Measurements from ENCODE around the gene ARID4A.

GRCh38 chr14:58265401-58265800 is 33.0 kb upstream of the ARID4A start:
- TF ChIP-seq NFYB (IDR thresholded peaks at IDR 0.05; ENCODE audit: insufficient read depth, low read depth, low read length) = no peak
- TF ChIP-seq ATF3 (IDR thresholded peaks at IDR 0.05; ENCODE audit: borderline replicate concordance, extremely low read depth, low read depth, low read length) = no peak
- TF ChIP-seq ETV6 (conservative IDR thresholded peaks at IDR 0.05 in 1 of 2, IDR thresholded peaks at IDR 0.05 in 1 of 2; ENCODE audit: borderline replicate concordance in 1 of 2, low read depth in 1 of 2) = no peak
- no peak for TF ChIP-seq EED (IDR thresholded peaks at IDR 0.05; ENCODE audit: low read depth)
- no peak for TF ChIP-seq HDAC2 (IDR thresholded peaks at IDR 0.05)
- TF ChIP-seq TAF1 (IDR thresholded peaks at IDR 0.05; ENCODE audit: borderline replicate concordance, low read depth, low read length) = no peak
- TF ChIP-seq CTCF (IDR thresholded peaks at IDR 0.05 in 2 of 3, conservative IDR thresholded peaks at IDR 0.05 in 1 of 3; ENCODE audit: control insufficient read depth in 2 of 3, extremely low read depth in 1 of 3, insufficient read depth in 1 of 3, low read depth in 3 of 3, low read length in 3 of 3) = no peak
- no peak for TF ChIP-seq SMC3 (IDR thresholded peaks at IDR 0.05; ENCODE audit: borderline replicate concordance, low read length)
- no peak for TF ChIP-seq REST (IDR thresholded peaks at IDR 0.05; ENCODE audit: low read depth, low read length)
- TF ChIP-seq MAX (IDR thresholded peaks at IDR 0.05; ENCODE audit: low read depth, low read length) = no peak
- TF ChIP-seq YY1 (IDR thresholded peaks at IDR 0.05; ENCODE audit: low read depth, low read length) = no peak
